ENCODE results near the gene GRHL1. TPM values are rescaled to one million over a fixed set of nuclear protein-coding genes. Genes with fewer than 3 reads are reported as not detected.

The GRHL1 gene
- total and polyA plus RNA-seq, 2 of the 8 experiments (the other 6 are each of a cell fraction or from before 2014, with no cell fraction given), result 1.3 to 3.6 TPM

DNA sequence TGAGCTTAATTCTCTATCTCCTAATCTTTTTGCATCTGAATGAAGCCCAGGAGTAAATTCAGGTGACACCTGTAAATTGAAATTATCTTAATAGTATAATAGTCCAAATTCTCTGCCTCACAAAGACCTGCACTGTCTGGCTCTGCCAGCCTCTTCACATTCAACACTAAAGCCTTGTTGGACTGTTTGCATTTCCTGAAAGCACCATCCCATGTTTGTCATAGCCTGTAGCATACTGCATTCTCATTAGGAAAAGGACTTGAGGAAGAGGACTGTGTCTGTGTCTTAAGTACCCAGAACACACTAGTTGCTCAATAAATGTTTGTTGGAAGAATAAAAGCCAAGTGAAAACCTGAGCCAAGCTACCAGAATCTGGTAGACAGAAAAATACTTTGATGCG is 42.9 kb upstream of the GRHL1 start (continued):
- TF ChIP-seq, protein P1, sequence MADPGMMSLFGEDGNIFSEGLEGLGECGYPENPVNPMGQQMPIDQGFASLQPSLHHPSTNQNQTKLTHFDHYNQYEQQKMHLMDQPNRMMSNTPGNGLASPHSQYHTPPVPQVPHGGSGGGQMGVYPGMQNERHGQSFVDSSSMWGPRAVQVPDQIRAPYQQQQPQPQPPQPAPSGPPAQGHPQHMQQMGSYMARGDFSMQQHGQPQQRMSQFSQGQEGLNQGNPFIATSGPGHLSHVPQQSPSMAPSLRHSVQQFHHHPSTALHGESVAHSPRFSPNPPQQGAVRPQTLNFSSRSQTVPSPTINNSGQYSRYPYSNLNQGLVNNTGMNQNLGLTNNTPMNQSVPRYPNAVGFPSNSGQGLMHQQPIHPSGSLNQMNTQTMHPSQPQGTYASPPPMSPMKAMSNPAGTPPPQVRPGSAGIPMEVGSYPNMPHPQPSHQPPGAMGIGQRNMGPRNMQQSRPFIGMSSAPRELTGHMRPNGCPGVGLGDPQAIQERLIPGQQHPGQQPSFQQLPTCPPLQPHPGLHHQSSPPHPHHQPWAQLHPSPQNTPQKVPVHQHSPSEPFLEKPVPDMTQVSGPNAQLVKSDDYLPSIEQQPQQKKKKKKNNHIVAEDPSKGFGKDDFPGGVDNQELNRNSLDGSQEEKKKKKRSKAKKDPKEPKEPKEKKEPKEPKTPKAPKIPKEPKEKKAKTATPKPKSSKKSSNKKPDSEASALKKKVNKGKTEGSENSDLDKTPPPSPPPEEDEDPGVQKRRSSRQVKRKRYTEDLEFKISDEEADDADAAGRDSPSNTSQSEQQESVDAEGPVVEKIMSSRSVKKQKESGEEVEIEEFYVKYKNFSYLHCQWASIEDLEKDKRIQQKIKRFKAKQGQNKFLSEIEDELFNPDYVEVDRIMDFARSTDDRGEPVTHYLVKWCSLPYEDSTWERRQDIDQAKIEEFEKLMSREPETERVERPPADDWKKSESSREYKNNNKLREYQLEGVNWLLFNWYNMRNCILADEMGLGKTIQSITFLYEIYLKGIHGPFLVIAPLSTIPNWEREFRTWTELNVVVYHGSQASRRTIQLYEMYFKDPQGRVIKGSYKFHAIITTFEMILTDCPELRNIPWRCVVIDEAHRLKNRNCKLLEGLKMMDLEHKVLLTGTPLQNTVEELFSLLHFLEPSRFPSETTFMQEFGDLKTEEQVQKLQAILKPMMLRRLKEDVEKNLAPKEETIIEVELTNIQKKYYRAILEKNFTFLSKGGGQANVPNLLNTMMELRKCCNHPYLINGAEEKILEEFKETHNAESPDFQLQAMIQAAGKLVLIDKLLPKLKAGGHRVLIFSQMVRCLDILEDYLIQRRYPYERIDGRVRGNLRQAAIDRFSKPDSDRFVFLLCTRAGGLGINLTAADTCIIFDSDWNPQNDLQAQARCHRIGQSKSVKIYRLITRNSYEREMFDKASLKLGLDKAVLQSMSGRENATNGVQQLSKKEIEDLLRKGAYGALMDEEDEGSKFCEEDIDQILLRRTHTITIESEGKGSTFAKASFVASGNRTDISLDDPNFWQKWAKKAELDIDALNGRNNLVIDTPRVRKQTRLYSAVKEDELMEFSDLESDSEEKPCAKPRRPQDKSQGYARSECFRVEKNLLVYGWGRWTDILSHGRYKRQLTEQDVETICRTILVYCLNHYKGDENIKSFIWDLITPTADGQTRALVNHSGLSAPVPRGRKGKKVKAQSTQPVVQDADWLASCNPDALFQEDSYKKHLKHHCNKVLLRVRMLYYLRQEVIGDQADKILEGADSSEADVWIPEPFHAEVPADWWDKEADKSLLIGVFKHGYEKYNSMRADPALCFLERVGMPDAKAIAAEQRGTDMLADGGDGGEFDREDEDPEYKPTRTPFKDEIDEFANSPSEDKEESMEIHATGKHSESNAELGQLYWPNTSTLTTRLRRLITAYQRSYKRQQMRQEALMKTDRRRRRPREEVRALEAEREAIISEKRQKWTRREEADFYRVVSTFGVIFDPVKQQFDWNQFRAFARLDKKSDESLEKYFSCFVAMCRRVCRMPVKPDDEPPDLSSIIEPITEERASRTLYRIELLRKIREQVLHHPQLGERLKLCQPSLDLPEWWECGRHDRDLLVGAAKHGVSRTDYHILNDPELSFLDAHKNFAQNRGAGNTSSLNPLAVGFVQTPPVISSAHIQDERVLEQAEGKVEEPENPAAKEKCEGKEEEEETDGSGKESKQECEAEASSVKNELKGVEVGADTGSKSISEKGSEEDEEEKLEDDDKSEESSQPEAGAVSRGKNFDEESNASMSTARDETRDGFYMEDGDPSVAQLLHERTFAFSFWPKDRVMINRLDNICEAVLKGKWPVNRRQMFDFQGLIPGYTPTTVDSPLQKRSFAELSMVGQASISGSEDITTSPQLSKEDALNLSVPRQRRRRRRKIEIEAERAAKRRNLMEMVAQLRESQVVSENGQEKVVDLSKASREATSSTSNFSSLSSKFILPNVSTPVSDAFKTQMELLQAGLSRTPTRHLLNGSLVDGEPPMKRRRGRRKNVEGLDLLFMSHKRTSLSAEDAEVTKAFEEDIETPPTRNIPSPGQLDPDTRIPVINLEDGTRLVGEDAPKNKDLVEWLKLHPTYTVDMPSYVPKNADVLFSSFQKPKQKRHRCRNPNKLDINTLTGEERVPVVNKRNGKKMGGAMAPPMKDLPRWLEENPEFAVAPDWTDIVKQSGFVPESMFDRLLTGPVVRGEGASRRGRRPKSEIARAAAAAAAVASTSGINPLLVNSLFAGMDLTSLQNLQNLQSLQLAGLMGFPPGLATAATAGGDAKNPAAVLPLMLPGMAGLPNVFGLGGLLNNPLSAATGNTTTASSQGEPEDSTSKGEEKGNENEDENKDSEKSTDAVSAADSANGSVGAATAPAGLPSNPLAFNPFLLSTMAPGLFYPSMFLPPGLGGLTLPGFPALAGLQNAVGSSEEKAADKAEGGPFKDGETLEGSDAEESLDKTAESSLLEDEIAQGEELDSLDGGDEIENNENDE (IDR thresholded peaks at IDR 0.05; ENCODE audit: insufficient replicate concordance, low read length), result no peak
- TF ChIP-seq SIN3A (conservative IDR thresholded peaks at IDR 0.05 in 1 of 2, IDR thresholded peaks at IDR 0.05 in 1 of 2; ENCODE audit: low read depth in 1 of 2, low read length in 2 of 2) (no peak), TEAD4 (IDR thresholded peaks at IDR 0.05; ENCODE audit: low read depth, low read length) (no peak), RAD21 (IDR thresholded peaks at IDR 0.05 in 1 of 2, conservative IDR thresholded peaks at IDR 0.05 in 1 of 2; ENCODE audit: low read depth in 2 of 2, low read length in 2 of 2) (no peak), BACH1 (IDR thresholded peaks at IDR 0.05; ENCODE audit: low read length) (no peak), TBP (IDR thresholded peaks at IDR 0.05; ENCODE audit: low read depth, low read length) (no peak), TCF12 (IDR thresholded peaks at IDR 0.05; ENCODE audit: low read depth, low read length) (no peak), CBX8 (IDR thresholded peaks at IDR 0.05; ENCODE audit: borderline replicate concordance, low read depth, low read length) (no peak), TAF1 (IDR thresholded peaks at IDR 0.05; ENCODE audit: low read depth, low read length) (no peak), NANOG (IDR thresholded peaks at IDR 0.05; ENCODE audit: insufficient read depth, low read depth, low read length, poor library complexity, severe bottlenecking) (no peak)
- TF ChIP-seq, protein P2, sequence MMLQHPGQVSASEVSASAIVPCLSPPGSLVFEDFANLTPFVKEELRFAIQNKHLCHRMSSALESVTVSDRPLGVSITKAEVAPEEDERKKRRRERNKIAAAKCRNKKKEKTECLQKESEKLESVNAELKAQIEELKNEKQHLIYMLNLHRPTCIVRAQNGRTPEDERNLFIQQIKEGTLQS (IDR thresholded peaks at IDR 0.05; ENCODE audit: insufficient read depth, low read depth, low read length), result no peak

Measured in H1 (cell line).